Stimulated activated CD4-positive, alpha-beta T cell treated with anti-CD3 and anti-CD28 coated beads, Interleukin-12 subunit alpha, Interleukin-12 subunit beta, amount 100 ng/mL, for 4 hours (primary cell): ENCODE results near the gene MUC21.
A peak's percentile ranks its signal among the peaks of the same experiment; 100 is the strongest.
"Not testable (repeated sequence)": the region's sequence is repeated elsewhere in the genome, so short reads cannot be mapped to it uniquely, and the experiment has no call there.

Experiments used
- DNase-seq: peaks from one replicate; pipeline ENCODE4 v3.0.0-alpha.2; 2020

Gene MUC21

GRCh38 chr6:30970946-30971345, 12.6 kb upstream of the MUC21 start:
- no peak for DNase-seq

DNA sequence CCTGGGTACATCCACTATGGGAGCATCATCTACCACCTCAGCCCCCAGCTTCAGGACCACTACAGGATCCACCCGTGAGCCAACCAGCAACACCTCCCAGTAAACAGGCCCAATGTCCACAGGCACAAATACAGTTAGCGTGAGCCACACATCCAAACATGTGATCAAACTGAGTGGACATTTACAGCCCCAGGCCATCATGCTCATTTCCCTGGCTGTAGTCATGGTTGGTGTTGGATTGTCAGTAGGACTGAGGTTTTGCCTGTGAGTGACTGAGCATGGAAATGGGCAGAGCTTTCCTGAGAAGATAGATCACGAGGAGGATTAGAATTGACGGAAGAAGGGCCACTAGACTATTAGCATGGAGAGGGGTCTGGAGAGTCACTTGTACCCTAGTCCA, 10.7 kb upstream of the MUC21 start:
- no peak for DNase-seq

- no peak for DNase-seq
These were observed 8.8 kb upstream of the MUC21 start for GRCh38 chr6:30974490-30975252.

DNA sequence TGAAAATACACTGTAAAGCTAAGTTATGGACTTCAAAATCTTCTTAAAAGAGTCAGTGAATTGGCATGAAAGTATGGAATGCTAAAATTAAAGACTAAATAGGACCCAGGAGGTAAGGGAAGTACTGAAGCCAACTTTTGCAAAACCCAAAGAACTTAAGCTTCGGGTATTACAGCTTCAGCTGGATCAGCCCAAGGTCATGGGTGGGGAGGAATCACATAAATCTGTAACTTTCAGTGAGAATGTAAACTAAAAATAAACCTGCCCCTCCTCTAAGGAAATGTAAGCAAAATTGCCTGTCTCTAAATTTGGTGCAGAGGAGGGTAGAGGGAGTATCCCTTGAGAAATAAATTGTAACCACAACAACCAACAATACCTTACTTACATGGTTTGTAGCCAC, 4.4 kb upstream of the MUC21 start:
- DNase-seq = no peak

DNA sequence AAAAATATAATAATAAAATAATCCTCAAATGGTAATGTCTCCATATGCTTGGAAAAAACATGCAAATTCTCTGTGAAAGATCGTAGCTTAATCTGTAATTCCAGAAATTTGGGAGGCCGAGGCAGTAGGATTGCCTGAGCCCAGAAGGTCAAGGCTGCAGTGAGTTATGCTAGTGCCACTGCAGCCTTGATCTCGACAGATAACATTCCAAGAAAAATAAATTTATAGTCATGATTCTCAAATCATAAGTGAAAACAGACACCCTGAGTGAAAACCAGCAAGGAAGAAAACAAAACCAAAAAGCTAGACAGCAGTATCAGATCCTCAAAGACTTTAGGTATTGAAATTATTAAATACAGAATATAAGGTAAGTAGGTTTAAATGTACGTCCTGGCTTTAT, 3.8 kb upstream of the MUC21 start:
- no peak for DNase-seq

- DNase-seq = no peak
These were observed 1.4 kb upstream of the MUC21 start for GRCh38 chr6:30981942-30982772.

GRCh38 chr6:30985490-30985889, 2.0 kb downstream of the MUC21 start:
- no peak for DNase-seq

- DNase-seq = no peak
These were observed 3.8 kb downstream of the MUC21 start for GRCh38 chr6:30987304-30987703.

- no peak for DNase-seq
These were observed 4.8 kb downstream of the MUC21 start for GRCh38 chr6:30988209-30988825.

DNA sequence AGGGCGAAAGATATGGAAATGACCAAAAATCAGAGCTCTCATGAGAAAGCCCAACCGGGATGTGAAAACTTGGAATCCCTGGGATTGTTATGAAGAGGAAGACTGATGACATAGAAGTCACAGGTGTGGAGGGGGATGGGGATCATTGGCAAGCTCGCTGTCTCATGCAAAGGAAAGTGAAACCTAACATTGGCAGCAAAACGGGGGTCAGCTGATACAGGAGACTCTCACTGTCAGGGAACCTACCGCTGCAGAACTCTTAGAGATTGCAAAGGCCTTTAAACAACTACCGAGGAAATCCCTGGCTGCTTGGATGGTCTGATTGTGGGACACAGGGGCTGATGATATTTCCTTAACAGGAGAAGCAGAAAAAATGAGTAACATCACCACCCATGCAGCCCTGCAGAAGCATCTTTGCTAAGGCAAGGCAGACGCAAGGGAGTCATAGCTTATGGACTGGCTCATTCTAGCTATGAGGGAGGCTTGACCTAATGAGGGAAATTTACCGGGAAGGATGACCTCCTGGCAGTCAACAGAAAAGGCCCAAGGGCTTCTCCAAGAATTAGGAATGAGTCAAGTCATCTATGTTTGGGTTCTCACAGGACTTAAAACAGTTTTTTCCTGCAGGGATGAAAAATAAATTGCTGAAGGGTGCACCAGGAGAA, 7.0 kb downstream of the MUC21 start:
- peak; percentile 6 for DNase-seq

GRCh38 chr6:30991891-30992290, 8.4 kb downstream of the MUC21 start:
- no peak for DNase-seq

DNA sequence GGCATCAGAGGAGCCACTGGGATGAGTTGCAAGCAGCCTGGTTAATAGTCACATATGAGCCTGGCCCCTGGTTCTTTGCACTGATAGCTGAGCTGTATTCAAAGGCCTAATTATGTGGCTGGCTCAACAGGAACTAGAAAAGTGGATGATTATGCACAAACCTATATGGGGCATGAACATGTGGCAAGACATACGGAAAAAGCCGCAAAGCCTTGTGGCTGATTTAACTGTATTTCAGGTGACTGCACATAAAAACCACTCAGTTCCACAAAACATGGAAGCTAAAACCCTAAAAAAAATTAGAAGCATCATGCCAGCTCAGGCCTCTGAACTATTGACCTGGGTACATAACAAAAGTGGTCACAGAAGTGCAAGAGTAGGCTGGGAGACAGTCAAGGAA, 13.8 kb downstream of the MUC21 start:
- no peak for DNase-seq

DNA sequence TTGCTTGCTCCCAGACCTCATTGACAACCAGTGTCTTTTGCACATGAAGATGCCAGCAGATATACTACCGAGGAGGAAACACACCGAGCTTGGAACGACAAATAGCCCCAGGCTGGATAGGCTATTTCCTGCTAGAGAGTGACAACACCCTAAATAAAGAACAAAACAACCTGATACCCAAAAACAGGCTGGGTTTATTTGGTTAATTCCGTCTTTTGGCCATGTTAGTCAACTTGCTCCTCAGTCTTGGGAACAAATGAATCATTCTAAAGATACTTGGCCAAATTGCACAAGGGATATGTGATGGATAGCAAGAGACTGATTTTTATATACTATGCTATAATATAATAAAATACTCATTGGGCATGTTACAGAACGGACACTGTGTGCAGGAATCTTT, 15.3 kb downstream of the MUC21 start:
- DNase-seq = no peak

DNA sequence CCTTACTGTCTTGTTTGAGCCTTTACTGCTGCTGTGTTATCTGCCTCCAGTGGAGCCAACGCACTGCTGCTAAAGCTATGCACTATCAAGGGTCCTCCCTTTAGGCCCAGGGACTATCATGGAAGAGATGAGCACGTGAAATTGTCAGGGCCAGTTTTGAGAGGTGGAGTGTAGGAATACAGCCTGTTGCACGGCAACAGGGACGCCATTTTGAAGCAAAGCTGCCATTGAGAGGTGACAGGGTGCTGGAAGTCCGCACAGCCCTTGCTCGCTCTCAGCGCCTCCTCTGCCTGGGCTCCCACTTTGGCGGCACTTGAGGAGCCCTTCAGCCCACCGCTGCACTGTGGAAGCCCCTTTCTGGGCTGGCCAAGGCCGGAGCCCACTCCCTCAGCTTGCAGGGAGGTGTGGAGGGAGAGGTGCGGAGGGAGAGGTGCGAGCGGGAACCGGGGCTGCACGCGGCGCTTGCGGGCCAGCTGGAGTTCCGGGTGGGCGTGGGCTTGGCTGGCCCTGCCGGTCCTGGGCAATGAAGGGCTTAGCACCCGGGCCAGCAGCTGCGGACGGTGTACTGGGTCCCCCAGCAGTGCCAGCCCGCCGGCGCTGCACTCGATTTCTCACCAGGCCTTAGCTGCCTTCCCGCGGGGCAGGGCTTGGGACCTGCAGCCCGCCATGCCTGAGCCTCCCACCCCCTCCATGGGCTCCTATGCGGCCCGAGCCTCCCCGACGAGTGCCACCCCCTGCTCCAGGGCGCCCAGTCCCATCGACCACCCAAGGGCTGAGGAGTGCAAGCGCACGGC, 16.7 kb downstream of the MUC21 start:
- DNase-seq = not testable (repeated sequence)

DNA sequence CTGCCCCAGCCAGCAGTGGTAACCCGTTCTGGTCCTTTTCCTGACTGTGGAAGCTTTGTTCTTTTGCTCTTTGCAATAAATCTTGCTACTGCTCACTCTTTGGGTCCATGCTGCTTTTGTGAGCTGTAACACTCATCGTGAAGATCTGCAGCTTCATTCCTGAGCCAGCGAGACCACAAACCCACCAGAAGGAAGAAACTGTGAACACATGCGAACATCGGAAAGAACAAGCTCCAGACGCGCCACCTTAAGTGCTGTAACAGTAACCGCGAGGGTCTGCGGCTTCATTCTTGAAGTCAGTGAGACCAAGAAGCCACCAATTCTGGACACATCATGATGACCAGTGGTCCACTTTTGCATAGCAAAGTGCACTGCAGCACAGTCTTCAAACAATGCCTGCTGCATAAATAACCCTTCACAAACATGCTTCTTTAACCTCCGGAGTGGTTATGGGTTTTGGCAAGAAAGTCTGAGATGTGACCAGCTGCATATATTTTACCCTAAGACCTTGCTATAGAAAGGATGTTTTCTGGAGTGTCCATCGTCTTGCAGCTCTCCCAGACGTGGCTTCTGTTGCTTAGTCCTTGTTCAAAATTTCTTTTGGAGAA, 17.9 kb downstream of the MUC21 start:
- no peak for DNase-seq

- no peak for DNase-seq
These were observed 19.0 kb downstream of the MUC21 start for GRCh38 chr6:31002471-31002870.

- no peak for DNase-seq
These were observed 21.3 kb downstream of the MUC21 start for GRCh38 chr6:31004794-31005193.

DNA sequence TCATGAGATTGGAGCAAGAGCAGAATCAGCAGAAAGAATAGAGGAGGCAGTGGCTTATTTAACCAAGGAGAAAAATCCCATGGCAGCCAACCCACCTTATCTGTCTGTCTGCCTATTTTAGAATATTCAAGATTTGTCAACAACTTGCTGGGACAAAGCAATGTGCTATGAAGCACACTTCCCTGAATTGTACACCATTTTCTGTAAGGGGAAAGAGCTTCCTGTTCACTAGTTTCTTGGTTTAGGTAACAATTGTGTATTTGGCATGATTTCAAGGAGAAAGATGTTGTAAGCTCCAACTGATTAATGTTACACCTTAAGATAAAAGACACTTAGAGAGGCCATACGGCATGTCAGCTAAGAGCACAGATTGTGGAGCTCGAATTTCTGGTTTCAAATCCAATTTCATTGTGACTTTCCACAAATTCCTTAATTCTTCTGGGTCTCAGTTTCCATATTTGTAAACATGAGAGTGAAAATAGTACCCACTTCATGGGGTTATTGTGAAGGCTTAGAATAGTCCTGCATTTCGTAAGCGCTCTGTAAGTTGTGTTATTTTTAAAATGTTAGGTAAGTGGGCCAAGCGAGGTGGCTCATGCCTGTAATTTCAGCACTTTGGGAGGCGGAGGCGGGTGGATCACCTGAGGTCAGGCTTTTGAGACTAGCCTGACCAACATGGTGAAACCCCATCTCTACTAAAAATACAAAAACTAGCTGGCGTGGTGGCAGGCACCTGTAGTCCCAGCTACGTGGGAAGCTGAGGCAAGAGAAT, 21.9 kb downstream of the MUC21 start:
- no peak for DNase-seq

- no peak for DNase-seq
These were observed 24.2 kb downstream of the MUC21 start for GRCh38 chr6:31007694-31008093.

DNA sequence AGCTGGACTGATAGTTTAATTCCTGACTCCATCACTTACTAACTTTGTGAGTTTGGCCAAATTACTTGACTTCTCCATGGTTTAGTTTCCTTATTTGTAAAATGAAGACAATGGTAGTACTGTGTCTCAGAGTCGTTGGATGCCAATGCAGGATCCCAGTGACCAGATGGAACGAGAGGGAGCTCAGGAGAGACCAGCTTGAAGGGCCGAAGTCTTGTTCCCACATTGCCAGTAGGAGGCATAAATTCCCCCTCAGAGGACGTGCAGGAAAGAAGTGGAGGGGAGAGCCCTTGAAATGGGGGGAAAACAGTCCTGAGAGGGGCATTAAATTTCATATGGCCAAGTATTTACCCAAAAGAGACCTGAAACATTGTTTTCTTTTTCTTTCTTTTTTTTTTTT, 24.6 kb downstream of the MUC21 start:
- DNase-seq = no peak

GRCh38 chr6:31009731-31010130, 26.2 kb downstream of the MUC21 start:
- no peak for DNase-seq
